Breast epithelium (tissue), 3 donors: ENCODE data around the gene PRRC2C.

Source experiments
- CTCF ChIP-seq, 3 donors: fragments of 450-650 bp; IDR thresholded peaks; one replicate each; pipeline ENCODE4 v1.5.1; 2016 to 2017; ENCODE audit warnings: antibody characterized with exemption in 3 of 3, mild to moderate bottlenecking in 3 of 3, moderate library complexity in 3 of 3
- POLR2A ChIP-seq: fragments of 450-650 bp; IDR thresholded peaks from one replicate; pipeline ENCODE4 v1.6.1; 2016; ENCODE audit warnings: antibody characterized with exemption, mild to moderate bottlenecking, moderate library complexity
- POLR2AphosphoS5 ChIP-seq, 3 donors: sonication (generic); formaldehyde crosslinking; IDR thresholded peaks; one replicate each; pipeline ENCODE4 v1.6.1; 2017; ENCODE audit warnings: antibody characterized with exemption in 3 of 3

- TF ChIP-seq POLR2AphosphoS5 (IDR thresholded peaks at IDR 0.05): no peak
- TF ChIP-seq CTCF (IDR thresholded peaks at IDR 0.05): no peak
- no peak for TF ChIP-seq POLR2A
Measured at GRCh38 chr1:171521567-171521966, 36.2 kb downstream of the PRRC2C start.
